Adipocyte (in vitro differentiated cells): Measurements from ENCODE around the gene RETREG1.
"Not testable (repeated sequence)": the region's sequence is repeated elsewhere in the genome, so short reads cannot be mapped to it uniquely, and the experiment has no call there.

Experiments used
- DNase-seq: peaks from one replicate; pipeline ENCODE4 v3.0.0-alpha.2; 2015; ENCODE audit warnings: low read depth
- H3K27me3 ChIP-seq: replicated peaks from 2 replicates; pipeline ENCODE4 v1.7.0; 2013; ENCODE audit warnings: mild to moderate bottlenecking, low read length, moderate library complexity; ENCODE audit not compliant: control insufficient read depth, insufficient read depth
- H3K36me3 ChIP-seq: 2 replicates; pipeline ENCODE4 v1.7.0; 2013; ENCODE audit warnings: low read length, mild to moderate bottlenecking, moderate library complexity; ENCODE audit not compliant: control insufficient read depth, insufficient read depth, severe bottlenecking
- H3K4me1 ChIP-seq: 2 replicates; pipeline ENCODE4 v1.7.0; 2013; ENCODE audit warnings: mild to moderate bottlenecking, low read length, moderate library complexity; ENCODE audit not compliant: control insufficient read depth, insufficient read depth
- H3K4me3 ChIP-seq: 2 replicates; pipeline ENCODE4 v1.7.0; 2013; ENCODE audit warnings: mild to moderate bottlenecking, low read length, moderate library complexity
- H3K9ac ChIP-seq: 2 replicates; pipeline ENCODE4 v1.7.0; 2013; ENCODE audit warnings: mild to moderate bottlenecking, low read length, moderate library complexity
- H3K9me3 ChIP-seq: 2 replicates; pipeline ENCODE4 v1.7.0; 2013; ENCODE audit warnings: mild to moderate bottlenecking, low read length, moderate library complexity; ENCODE audit not compliant: control insufficient read depth

RETREG1 gene

GRCh38 chr5:16436065-16436682, 180.6 kb downstream of the RETREG1 start:
- not testable (repeated sequence) for H3K36me3 ChIP-seq, H3K9ac ChIP-seq, H3K27me3 ChIP-seq, H3K9me3 ChIP-seq, H3K4me3 ChIP-seq, DNase-seq, H3K4me1 ChIP-seq

- no peak overlapping the region for H3K9ac ChIP-seq
- H3K4me1 ChIP-seq = no peaks in the 10 kb centered on the region
- H3K27me3 ChIP-seq = peaks cover 30% of the 10 kb centered on the region
- no peaks in the 10 kb centered on the region for H3K9me3 ChIP-seq
- no peak for DNase-seq
- H3K36me3 ChIP-seq = no peaks in the 10 kb centered on the region
- H3K4me3 ChIP-seq = no peak overlapping the region
These were observed 185.3 kb downstream of the RETREG1 start for GRCh38 chr5:16431490-16431889.

- no peak for DNase-seq
- H3K9ac ChIP-seq = no peak overlapping the region
- H3K9me3 ChIP-seq = no peaks in the 10 kb centered on the region
These were observed 186.3 kb downstream of the RETREG1 start for GRCh38 chr5:16430349-16431089.

DNA sequence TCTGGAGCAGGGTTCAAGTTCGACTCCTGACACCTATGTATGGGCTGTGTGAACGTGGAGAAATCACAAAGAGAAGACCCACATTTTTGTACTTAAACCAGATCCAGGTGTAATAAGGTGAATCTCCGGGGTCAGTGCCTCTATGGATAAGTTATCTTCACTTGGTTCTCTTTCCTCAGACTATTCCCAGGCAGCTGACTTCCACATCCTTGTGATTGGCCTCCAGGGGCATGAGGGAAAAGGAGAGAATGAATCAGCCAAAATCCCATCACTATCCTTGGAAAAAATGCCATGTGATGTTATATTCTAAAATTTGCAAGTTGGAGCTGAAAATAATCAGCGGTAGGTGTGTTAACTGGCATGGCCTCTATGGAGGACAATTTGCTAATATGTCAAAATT, 188.4 kb downstream of the RETREG1 start:
- no peak for DNase-seq
- Histone ChIP-seq H3K36me3 (no peaks in the 10 kb centered on the region), H3K4me3 (no peak overlapping the region), H3K4me1 (no peaks in the 10 kb centered on the region), H3K9me3 (no peaks in the 10 kb centered on the region), H3K9ac (no peak overlapping the region), H3K27me3 (peaks cover 21% of the 10 kb centered on the region)

More at GRCh38 chr5:16430349-16431089, 186.3 kb downstream of the RETREG1 start:
- Histone ChIP-seq H3K4me1 (no peaks in the 10 kb centered on the region), H3K36me3 (no peaks in the 10 kb centered on the region), H3K27me3 (peaks cover 30% of the 10 kb centered on the region), H3K4me3 (no peak overlapping the region)

DNA sequence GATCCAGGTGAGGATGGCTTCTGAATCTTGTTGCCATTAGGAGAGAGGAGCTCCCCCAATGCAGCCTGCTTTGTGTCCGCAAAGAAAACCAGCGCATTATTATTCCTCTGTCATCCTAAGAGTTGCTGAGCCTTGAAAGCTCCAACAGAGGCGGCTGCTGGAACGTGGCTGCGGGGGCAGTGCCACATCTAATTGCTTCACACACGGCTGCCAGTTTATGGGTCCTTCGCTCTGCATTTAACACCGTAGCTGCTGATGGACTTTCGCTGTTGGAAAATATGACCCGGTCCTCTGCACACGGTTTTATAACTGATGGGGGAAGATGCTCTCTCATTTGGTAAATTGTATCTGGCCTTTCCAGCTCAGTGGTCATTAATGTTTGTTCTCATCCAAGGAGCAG, 189.2 kb downstream of the RETREG1 start:
- Histone ChIP-seq H3K4me3 (no peak overlapping the region), H3K4me1 (no peaks in the 10 kb centered on the region), H3K9me3 (no peaks in the 10 kb centered on the region), H3K36me3 (no peaks in the 10 kb centered on the region), H3K9ac (no peak overlapping the region), H3K27me3 (peaks cover 21% of the 10 kb centered on the region)
- DNase-seq = no peak
